GM04503 (cell line): ENCODE measurements around the gene PLCE1.
"Not testable (repeated sequence)": the region's sequence is repeated elsewhere in the genome, so short reads cannot be mapped to it uniquely, and the experiment has no call there.

Experiments
- DNase-seq: peaks from one replicate; pipeline ENCODE4 v3.0.0-alpha.2; 2012; ENCODE audit warnings: low read depth

Gene PLCE1

GRCh38 chr10:93993782-93994437 lies at the start of gene PLCE1:
Gene PLCE1, plus strand, starts transcription at chr10:93993931. Its CDS starts 37,116 bp downstream, at chr10:94031047.
- DNase-seq = no peak

- DNase-seq = no peak
Observed at GRCh38 chr10:93945819-93946218, 47.9 kb upstream of the PLCE1 start.

- peak; percentile 19 for DNase-seq
Observed at GRCh38 chr10:93947055-93947454, 46.7 kb upstream of the PLCE1 start.

GRCh38 chr10:93947524-93947923 lies 46.2 kb upstream of the PLCE1 start:
- no peak for DNase-seq

- no peak for DNase-seq
Observed at GRCh38 chr10:93951905-93952304, 41.8 kb upstream of the PLCE1 start.

- DNase-seq = no peak
Observed at GRCh38 chr10:93954299-93954698, 39.4 kb upstream of the PLCE1 start.

GRCh38 chr10:93954726-93955363 lies 38.9 kb upstream of the PLCE1 start:
- DNase-seq = peak; percentile 13

GRCh38 chr10:93958834-93959233 lies 34.9 kb upstream of the PLCE1 start:
- DNase-seq = no peak

- DNase-seq = not testable (repeated sequence)
Observed at GRCh38 chr10:93960988-93961387, 32.7 kb upstream of the PLCE1 start.

- no peak for DNase-seq
Observed at GRCh38 chr10:93962973-93963372, 30.8 kb upstream of the PLCE1 start.

- no peak for DNase-seq
Observed at GRCh38 chr10:93963434-93963833, 30.3 kb upstream of the PLCE1 start.

GRCh38 chr10:93965911-93966310 lies 27.8 kb upstream of the PLCE1 start:
- DNase-seq = no peak

- no peak for DNase-seq
Observed at GRCh38 chr10:93967756-93968155, 26.0 kb upstream of the PLCE1 start.

GRCh38 chr10:93968540-93968945 lies 25.2 kb upstream of the PLCE1 start:
- no peak for DNase-seq

GRCh38 chr10:93970433-93971010 lies 23.2 kb upstream of the PLCE1 start:
- DNase-seq = not testable (repeated sequence)

GRCh38 chr10:93973748-93974445 lies 19.8 kb upstream of the PLCE1 start:
- DNase-seq = no peak

GRCh38 chr10:93977442-93977841 lies 16.3 kb upstream of the PLCE1 start:
- DNase-seq = no peak

GRCh38 chr10:93980486-93980885 lies 13.2 kb upstream of the PLCE1 start:
- DNase-seq = no peak

- DNase-seq = no peak
Observed at GRCh38 chr10:93991114-93991513, 2.6 kb upstream of the PLCE1 start.

GRCh38 chr10:93991596-93992284 lies 2.0 kb upstream of the PLCE1 start:
- DNase-seq = no peak

GRCh38 chr10:93992400-93993030 lies 1.2 kb upstream of the PLCE1 start:
- DNase-seq = no peak

GRCh38 chr10:93993414-93993781 lies 333 bp upstream of the PLCE1 start:
- no peak for DNase-seq
